Esophagus squamous epithelium (tissue), 4 donors: ENCODE data around the gene UBR3.

Source experiments
- CTCF ChIP-seq, 6 experiments: fragments of 450-650 bp in 4 of 6; fragments of 200-600 bp in 2 of 6; sonication (generic) in 2 of 6; IDR thresholded peaks; one replicate each; pipeline ENCODE4 v1.5.1; 2016 to 2019; ENCODE audit warnings: antibody characterized with exemption in 6 of 6, mild to moderate bottlenecking in 4 of 6, moderate library complexity in 4 of 6
- POLR2A ChIP-seq, 4 donors: fragments of 450-650 bp; IDR thresholded peaks; one replicate each; pipeline ENCODE4 v1.6.1; 2017; ENCODE audit warnings: antibody characterized with exemption in 4 of 4, mild to moderate bottlenecking in 4 of 4, moderate library complexity in 3 of 4

- no peak for TF ChIP-seq POLR2A (IDR thresholded peaks at IDR 0.05)
- peak in 5 of 6 experiments; percentile 35 to 70 (median 48) for TF ChIP-seq CTCF (IDR thresholded peaks at IDR 0.05)
Observed at GRCh38 chr2:169933124-169933711, 106.0 kb downstream of the UBR3 start.
